Skeletal muscle tissue (tissue), 4 donors: Measurements from ENCODE around the gene P2RY2. TPM values are rescaled to one million over a fixed set of nuclear protein-coding genes. Genes with fewer than 3 reads are reported as not detected.
"Not testable (repeated sequence)": the region's sequence is repeated elsewhere in the genome, so short reads cannot be mapped to it uniquely, and the experiment has no call there.

ENCODE experiments used
- H3K27ac ChIP-seq: one replicate; pipeline ENCODE4 v1.7.0; 2013; ENCODE audit warnings: mild to moderate bottlenecking, low read depth, low read length, inconsistent platforms
- H3K27me3 ChIP-seq, 3 donors: one replicate each; pipeline ENCODE4 v1.7.0; 2013; ENCODE audit warnings: low read length in 3 of 3; ENCODE audit not compliant: control insufficient read depth in 3 of 3, insufficient read depth in 3 of 3
- H3K36me3 ChIP-seq, 3 donors: one replicate each; pipeline ENCODE4 v1.7.0; 2013; ENCODE audit warnings: low read length in 3 of 3; ENCODE audit not compliant: control insufficient read depth in 3 of 3, insufficient read depth in 3 of 3
- H3K4me1 ChIP-seq, 3 donors: one replicate each; pipeline ENCODE4 v1.7.0; 2013; ENCODE audit warnings: low read length in 3 of 3, mild to moderate bottlenecking in 3 of 3; ENCODE audit not compliant: control insufficient read depth in 3 of 3, insufficient read depth in 3 of 3
- H3K4me3 ChIP-seq, 3 donors: one replicate each; pipeline ENCODE4 v1.7.0; 2013; ENCODE audit warnings: low read length in 3 of 3
- H3K9ac ChIP-seq, 3 donors: one replicate each; pipeline ENCODE4 v1.7.0; 2013; ENCODE audit warnings: low read length in 3 of 3, mild to moderate bottlenecking in 3 of 3, moderate library complexity in 2 of 3, low read depth in 1 of 3
- H3K9me3 ChIP-seq, 3 donors: one replicate each; pipeline ENCODE4 v1.7.0; 2013; ENCODE audit warnings: low read length in 3 of 3; ENCODE audit not compliant: control insufficient read depth in 3 of 3
- total RNA-seq: library from RNA; depleted of rRNA; stranded (reverse); fragments of >200 nt; gene quantifications from one replicate; pipeline ENCODE4 v1.2.3, GENCODE V29; 2014
- donor health status: Osteomylitis.

Gene P2RY2
- total RNA-seq, 1 donor from 2014 or later, result 1.0 TPM

DNA sequence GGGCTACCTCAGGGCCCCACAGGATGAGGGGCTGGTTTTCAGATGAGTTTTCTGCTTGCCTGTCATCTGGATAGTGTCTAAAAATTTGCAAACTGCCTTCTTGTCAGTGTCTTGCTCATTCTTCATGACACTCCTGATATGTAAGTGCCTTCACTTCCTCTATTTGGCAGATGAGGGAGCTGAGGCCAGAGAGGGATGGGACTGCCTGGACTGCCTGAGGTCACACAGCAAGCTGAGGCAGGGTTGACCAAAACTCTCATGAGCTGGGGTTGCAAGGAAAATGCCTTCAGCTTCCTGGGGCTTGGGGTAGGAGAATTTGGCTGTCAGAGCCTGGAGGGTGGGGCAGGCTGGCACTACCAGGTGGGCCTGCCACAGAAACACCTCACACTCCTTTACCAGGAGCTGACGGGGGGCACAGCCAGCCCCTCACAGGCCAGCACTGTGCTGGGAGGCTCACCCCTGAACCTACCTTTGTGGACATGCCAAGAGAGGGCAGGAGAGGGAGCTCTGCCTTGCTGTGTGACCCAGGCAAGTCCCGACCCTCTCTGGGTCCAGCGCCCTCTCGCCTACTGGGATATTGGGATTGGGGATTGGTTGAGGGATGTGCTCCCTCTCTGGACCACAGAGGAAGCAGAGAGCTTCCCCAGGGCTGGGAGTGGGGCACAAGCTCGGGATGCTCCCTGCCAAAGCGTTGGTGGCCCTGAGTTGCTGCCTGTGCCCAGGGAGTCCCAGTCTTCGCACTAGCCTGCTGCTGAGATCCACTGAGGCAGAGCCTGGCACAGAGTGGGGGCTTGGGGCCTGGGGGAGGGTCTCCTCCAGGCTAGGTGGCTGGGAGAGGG is 52.2 kb downstream of the P2RY2 start:
- Histone ChIP-seq H3K27ac (no peak overlapping the region), H3K4me3 (no peak overlapping the region), H3K36me3 (no peaks in the 10 kb centered on the region), H3K4me1 (peaks cover 19 to 51% (median 28%) of the 10 kb centered on the region in 3 donors), H3K27me3 (no peaks in the 10 kb centered on the region), H3K9ac (no peak overlapping the region), H3K9me3 (no peaks in the 10 kb centered on the region)

DNA sequence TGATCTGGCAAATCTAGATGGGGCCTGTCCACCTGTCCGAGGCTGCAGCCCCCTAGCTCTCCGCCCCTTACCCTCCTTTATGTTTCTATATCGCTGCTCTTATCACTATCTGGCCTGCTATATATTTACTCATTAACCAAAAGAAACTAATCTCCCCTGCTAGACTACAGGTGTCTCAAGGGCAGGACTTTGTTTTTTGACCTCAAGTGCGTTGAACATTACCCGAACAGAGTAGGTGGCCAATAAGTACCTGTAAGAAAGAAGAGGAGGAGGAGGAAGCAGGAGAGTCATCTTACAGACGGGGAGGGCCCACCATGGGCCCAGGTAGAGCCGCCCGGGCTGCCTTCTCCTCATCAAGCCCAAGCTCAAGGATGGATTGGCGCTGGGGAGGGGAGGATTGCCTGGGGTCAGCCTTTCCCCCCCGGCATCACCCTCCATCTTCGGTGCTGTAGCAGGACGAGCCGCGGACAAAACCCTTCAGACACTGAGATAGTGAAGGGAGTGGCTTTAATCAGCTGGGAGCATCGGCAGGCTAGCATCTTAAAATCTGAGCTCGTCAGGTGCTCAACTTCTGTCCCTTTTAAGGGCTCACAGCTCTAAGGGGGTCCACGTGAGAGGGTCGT is 52.9 kb downstream of the P2RY2 start:
- H3K4me1 ChIP-seq, result peaks cover 13 to 44% (median 25%) of the 10 kb centered on the region in 3 donors
- H3K36me3 ChIP-seq, result no peaks in the 10 kb centered on the region
- no peak overlapping the region for H3K27ac ChIP-seq
- no peaks in the 10 kb centered on the region for H3K27me3 ChIP-seq
- H3K9ac ChIP-seq, result no peak overlapping the region
- no peaks in the 10 kb centered on the region for H3K9me3 ChIP-seq
- H3K4me3 ChIP-seq, result no peak overlapping the region

DNA sequence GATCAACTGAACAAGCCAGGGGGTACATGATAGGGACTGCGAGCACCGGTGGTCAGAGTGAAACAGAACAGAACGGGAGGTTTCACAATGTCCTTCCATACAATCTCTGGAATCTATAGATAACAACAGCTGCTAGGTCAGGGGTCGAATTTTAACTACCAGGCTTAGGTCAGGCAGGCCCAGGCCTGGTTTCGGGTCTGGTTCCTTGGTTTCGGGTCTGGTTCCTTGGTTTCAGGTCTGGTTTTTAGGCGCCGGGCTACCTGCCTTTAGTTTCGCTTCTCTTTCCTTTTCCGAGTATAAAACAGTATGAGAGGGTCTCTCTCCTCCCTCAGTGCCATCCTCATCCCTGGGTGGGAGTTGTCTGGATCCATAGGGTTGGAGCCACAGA is 53.4 kb downstream of the P2RY2 start:
- not testable (repeated sequence) for H3K9ac ChIP-seq, H3K36me3 ChIP-seq, H3K4me3 ChIP-seq, H3K9me3 ChIP-seq, H3K27me3 ChIP-seq, H3K27ac ChIP-seq
- peaks cover 8 to 39% (median 20%) of the 10 kb centered on the region in 3 donors for H3K4me1 ChIP-seq

DNA sequence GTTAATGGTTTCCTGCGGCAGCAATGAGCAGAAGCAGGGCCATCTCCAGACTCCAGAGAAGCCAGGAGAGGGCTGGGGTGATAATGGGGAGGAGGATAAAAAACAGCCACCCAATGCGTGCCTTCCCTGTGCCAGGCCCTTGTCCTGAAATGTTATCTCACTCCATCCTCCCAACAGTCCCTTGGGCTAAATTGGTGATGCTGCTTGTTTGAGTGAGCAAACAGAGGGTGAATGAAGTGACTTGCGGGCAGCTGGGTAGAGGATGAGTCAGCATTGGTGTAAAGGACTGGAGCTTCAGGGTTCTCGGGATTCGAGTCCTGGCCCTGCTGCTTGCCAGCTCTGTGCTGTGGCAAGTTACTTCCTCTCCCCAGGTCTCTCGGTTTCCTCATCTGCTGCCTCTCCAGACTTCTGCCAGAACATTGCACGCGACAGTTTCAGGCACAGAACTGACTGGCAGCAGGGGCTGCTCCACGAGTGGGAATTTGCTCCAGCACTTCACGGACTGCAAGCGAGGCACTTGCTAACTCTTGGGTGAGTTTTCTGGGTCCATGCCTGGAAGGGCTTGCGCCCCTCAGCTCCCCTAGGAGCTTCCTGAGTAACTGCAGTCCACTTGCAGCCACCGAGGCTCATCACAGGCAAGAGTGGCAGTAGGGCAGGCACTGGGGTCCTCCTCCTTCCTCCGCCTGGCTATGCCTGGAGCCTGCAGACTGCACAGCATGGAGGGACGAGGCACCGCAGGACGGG is 54.0 kb downstream of the P2RY2 start, which contains the start of gene P2RY6:
Gene P2RY6 (plus strand): TSS at position 403 of the 744 bp plus-strand sequence. CDS start 24,181 bp downstream, outside the sequence.
- Histone ChIP-seq H3K9me3 (no peaks in the 10 kb centered on the region), H3K9ac (no peak within 1 kb of the TSS), H3K4me1 (peaks cover 3 to 33% (median 15%) of the 10 kb centered on the region in 3 donors), H3K27ac (peak within 1 kb of the TSS; percentile 7), H3K27me3 (no peaks in the 10 kb centered on the region), H3K4me3 (peak within 1 kb of the TSS in 1 of 3 donors; percentile 38), H3K36me3 (no peaks in the 10 kb centered on the region)

GRCh38 chr11:73272680-73273038 is 54.6 kb downstream of the P2RY2 start:
- Histone ChIP-seq H3K27me3 (no peaks in the 10 kb centered on the region), H3K36me3 (no peaks in the 10 kb centered on the region), H3K4me1 (peaks cover 0 to 29% (median 15%) of the 10 kb centered on the region in 3 donors), H3K9me3 (no peaks in the 10 kb centered on the region), H3K4me3 (peak overlapping the region in 1 of 3 donors; percentile 38), H3K9ac (no peak overlapping the region), H3K27ac (peak overlapping the region; percentile 7)

DNA sequence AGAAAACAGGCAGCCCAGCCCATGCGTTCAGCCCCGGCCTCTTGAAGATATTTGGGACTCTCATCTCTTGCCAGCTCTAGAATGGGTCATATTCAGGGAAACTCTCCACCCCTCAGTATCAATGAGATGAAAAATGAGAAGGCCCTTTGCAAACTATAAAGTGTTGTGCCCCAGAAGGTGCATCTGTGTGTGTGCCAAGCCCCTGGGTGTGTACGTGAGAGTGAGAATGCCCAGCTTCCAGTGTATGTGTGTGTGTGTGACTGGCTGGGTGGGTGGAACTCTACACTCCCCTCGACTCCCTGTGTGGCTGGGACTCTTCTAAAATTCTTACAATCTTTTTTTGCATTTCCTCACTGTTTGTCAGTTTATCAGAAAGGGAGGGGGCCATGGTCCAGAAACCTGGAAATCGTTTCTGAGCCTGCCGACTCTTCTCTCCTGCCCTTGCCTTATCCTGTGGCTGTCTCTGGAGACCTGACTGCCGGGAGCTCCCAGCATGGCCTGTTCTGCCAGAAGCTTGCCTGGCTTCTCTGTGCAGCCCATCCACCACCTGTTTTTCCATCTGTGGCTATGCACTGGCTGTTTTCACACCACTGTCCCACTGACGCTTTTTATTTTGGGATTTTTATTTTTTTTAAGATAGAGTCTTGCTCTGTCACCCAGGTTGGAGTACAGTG is 55.3 kb downstream of the P2RY2 start:
- H3K36me3 ChIP-seq, result no peaks in the 10 kb centered on the region
- H3K27ac ChIP-seq, result no peak overlapping the region
- H3K27me3 ChIP-seq, result no peaks in the 10 kb centered on the region
- H3K4me1 ChIP-seq, result peaks cover 0 to 23% (median 15%) of the 10 kb centered on the region in 3 donors
- H3K9me3 ChIP-seq, result no peaks in the 10 kb centered on the region
- no peak overlapping the region for H3K4me3 ChIP-seq
- no peak overlapping the region for H3K9ac ChIP-seq

DNA sequence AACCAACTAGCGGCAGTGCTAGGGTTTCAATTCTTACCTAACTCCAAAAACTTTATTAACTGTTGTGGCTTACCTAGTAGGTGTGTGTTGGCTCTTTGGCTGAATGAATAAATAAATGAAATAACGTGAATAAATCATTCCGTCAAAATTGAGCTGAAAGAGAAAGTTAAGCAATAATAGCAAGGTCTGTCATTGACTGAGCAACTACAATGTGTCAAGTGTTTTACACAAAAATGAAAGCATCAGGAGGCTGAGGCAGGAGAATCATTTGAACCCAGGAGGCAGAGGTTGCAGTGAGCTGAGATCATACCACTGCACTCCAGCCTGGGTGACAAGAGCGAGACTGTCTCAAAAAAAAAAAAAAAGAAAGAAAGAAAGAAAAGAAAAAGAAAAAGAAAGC is 56.1 kb downstream of the P2RY2 start:
- Histone ChIP-seq H3K27ac (peak overlapping the region; percentile 15), H3K4me1 (peaks cover 0 to 19% (median 15%) of the 10 kb centered on the region in 3 donors)
- not testable (repeated sequence) for H3K9me3 ChIP-seq, H3K4me3 ChIP-seq, H3K9ac ChIP-seq, H3K36me3 ChIP-seq, H3K27me3 ChIP-seq

DNA sequence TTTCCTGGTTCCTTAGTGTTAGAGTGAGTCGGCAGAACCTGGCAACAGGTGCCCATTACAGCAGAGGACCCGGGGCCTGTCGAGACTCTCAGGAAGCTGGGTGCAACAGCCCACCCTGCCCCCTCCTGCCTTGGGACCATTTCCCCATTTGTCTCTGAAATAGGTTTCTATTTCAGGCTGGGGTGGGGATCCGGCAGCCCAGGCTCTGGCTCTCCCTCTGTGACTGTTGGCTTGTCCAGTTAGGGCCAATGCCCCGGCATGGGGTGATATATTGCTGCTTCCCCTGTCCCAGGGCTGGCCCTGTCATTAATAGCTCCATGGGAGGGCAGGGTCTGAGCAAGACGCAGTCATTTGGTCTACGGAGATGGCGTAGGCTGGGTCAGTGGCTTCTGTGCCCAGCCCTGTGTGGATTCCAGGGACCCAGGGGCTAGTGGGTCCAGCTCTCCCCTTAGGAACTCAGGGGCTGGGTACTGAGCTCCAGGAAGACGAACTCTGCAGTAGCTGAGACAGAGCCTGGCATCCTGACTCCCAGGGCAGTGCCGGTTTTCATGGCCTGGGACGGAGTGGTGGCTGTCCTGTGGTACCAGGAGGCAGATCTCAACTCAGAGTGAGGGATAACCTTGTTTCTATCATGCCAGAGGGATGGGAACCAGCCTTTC is 56.8 kb downstream of the P2RY2 start:
- H3K4me3 ChIP-seq, result peak overlapping the region in 1 of 3 donors; percentile 35
- no peaks in the 10 kb centered on the region for H3K36me3 ChIP-seq
- peak overlapping the region; percentile 15 for H3K27ac ChIP-seq
- H3K9me3 ChIP-seq, result no peaks in the 10 kb centered on the region
- H3K9ac ChIP-seq, result peak overlapping the region in 1 of 3 donors; percentile 33
- no peaks in the 10 kb centered on the region for H3K27me3 ChIP-seq
- H3K4me1 ChIP-seq, result peaks cover 0 to 19% (median 15%) of the 10 kb centered on the region in 3 donors

- Histone ChIP-seq H3K27me3 (no peaks in the 10 kb centered on the region), H3K4me3 (no peak overlapping the region)
Measured at GRCh38 chr11:73275381-73275750, 57.3 kb downstream of the P2RY2 start.

More at GRCh38 chr11:73275381-73275750, 57.3 kb downstream of the P2RY2 start:
- no peak overlapping the region for H3K9ac ChIP-seq
- no peaks in the 10 kb centered on the region for H3K36me3 ChIP-seq
- H3K4me1 ChIP-seq, result peaks cover 0 to 17% (median 15%) of the 10 kb centered on the region in 3 donors
- no peak overlapping the region for H3K27ac ChIP-seq
- H3K9me3 ChIP-seq, result no peaks in the 10 kb centered on the region
